Ovary (tissue), 3 donors: ENCODE measurements around the gene ZNF346.

Experiments
- POLR2A ChIP-seq: fragments of 450-650 bp; IDR thresholded peaks from one replicate; pipeline ENCODE4 v1.6.1; 2017; ENCODE audit warnings: antibody characterized with exemption, mild to moderate bottlenecking, moderate library complexity
- TF ChIP-seq, protein P1 (sequence below), 3 donors: fragments of 450-650 bp in 2 of 3; fragments of 200-600 bp in 1 of 3; IDR thresholded peaks; one replicate each; pipeline versions ENCODE4 v1.5.1 to v1.8.0; 2016 to 2022; ENCODE audit warnings: antibody characterized with exemption in 3 of 3, mild to moderate bottlenecking in 1 of 3
- donor health status: DM: no; HTN: no; CAD: no.

DNA sequence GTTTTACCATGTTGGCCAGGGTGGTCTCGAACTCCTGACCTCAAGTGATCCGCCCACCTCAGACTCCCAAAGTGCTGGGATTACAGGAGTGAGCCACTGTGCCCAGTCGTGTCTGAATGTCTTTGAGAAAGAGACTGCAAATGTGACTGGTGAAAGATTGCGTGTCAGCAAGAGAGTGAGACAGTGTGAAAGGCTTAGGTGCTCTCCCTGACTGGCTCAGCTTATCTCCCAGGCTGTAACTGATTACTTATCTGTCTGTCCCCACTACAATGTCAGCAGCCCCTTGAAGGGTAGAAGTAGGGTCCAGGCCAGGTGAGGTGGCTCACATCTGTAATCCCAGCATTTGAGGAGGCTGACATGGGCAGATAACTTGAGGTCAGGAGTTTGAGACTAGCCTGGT lies 60.9 kb downstream of the ZNF346 start:
- no peak for TF ChIP-seq POLR2A
- TF ChIP-seq, protein P1, sequence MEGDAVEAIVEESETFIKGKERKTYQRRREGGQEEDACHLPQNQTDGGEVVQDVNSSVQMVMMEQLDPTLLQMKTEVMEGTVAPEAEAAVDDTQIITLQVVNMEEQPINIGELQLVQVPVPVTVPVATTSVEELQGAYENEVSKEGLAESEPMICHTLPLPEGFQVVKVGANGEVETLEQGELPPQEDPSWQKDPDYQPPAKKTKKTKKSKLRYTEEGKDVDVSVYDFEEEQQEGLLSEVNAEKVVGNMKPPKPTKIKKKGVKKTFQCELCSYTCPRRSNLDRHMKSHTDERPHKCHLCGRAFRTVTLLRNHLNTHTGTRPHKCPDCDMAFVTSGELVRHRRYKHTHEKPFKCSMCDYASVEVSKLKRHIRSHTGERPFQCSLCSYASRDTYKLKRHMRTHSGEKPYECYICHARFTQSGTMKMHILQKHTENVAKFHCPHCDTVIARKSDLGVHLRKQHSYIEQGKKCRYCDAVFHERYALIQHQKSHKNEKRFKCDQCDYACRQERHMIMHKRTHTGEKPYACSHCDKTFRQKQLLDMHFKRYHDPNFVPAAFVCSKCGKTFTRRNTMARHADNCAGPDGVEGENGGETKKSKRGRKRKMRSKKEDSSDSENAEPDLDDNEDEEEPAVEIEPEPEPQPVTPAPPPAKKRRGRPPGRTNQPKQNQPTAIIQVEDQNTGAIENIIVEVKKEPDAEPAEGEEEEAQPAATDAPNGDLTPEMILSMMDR (IDR thresholded peaks at IDR 0.05) = no peak
